Activated naive CD8-positive, alpha-beta T cell treated with anti-CD3 and anti-CD28 coated beads, Interleukin-2, amount 50 U/mL, for 16 hours (primary cell): ENCODE results near the gene CD3G.

Experiments used
- DNase-seq: peaks from one replicate; pipeline ENCODE4 v3.0.0-alpha.2; 2020; ENCODE audit warnings: low read depth, low spot score

Gene CD3G

DNA sequence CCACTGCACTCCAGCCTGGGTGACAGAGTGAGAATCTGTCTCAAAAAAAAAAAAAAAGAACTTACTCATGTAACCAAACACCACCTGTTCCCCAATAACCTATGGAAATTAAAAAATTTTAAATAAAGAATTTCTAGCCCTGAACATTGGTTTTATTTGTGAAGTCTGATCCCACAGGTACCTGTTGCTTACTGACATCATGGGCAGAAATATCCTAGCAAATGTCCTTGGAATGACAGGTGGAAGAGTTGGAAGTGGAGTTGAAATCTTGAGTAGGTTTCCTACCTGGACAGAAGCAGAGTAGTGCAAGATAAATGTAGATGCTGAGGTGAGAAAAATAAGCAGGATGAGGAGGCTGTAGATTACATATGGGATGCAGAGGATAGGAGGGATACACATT lies 18.9 kb upstream of the CD3G start:
- DNase-seq, result no peak

DNA sequence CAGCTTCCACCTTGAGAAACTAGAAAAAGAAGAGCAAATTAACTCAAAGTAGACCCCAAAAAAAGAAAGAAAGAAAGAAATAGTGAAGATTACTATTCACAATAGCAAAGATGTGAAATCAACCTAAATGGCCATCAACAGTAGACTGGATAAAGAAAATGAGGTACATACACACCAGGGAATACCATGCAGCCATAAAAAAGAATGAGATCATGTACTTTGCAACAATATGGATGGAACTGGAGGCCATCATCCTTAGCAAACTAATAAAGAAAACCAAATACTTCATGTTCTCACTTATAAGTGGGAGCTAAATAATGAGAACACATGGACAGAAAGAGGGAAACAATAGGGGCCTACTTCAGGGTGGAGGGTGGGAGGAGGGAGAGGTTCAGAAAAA lies 15.4 kb upstream of the CD3G start:
- no peak for DNase-seq

GRCh38 chr11:118334745-118335144 lies 9.4 kb upstream of the CD3G start:
- DNase-seq, result no peak

- DNase-seq, result peak; percentile 72
Measured at GRCh38 chr11:118338637-118339061, 5.5 kb upstream of the CD3G start.

DNA sequence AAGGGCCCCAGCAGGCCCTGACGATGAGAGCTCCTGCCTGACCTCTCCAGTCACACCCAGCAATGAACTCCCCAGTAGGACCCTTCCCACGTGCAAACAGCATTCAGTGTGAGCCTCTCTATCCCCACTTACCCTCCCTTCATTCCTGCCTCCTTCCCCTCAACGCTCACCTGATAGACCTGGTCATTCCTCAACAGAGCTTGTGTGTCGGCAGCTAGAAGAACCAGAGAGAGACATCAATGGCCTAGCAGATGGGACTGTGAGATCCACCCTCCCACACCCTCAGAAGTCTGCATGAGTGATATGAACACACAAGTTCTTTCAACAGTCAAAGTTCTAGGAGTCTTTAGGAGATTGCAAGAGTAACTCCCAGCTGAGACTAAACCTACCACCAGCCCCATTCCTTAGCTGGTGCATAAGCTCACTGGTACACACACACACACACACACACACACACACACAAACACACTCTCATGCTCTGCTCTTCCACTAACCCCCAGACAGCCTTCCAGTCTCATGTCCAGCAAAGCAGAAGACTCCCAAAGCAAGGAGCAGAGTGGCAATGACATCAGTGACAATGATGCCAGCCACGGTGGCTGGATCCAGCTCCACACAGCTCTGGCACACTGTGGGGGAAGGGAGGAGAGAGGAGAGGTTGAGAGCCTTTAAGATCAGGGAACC lies 4.7 kb upstream of the CD3G start:
- no peak for DNase-seq

DNA sequence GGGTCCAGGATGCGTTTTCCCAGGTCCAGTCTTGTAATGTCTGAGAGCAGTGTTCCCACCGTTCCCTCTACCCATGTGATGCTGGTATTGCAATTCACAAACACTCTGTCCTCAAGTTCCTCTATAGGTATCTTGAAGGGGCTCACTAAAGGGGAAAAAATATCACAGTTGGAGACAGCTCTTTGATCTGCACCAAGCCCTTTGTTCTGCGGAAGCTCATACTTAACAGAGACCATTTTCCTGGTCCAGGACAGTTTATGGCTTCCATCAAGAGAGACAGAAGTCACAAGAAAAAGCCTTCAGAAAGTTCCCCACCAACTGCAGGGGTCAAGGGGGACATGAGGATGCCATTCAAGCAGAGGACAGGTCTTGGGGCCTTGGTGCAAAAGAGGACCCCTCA lies 3.7 kb upstream of the CD3G start:
- DNase-seq, result no peak

- DNase-seq, result no peak
Measured at GRCh38 chr11:118341261-118341660, 2.9 kb upstream of the CD3G start.

GRCh38 chr11:118341815-118342489 lies 2.2 kb upstream of the CD3G start:
- no peak for DNase-seq

GRCh38 chr11:118342503-118343161 lies 1.5 kb upstream of the CD3G start, which contains the start of gene CD3D:
Gene CD3D (minus strand): TSS chr11:118342705. CDS start chr11:118342607, 98 bp downstream.
- peak; percentile 51 for DNase-seq

GRCh38 chr11:118343248-118343647 lies 896 bp upstream of the CD3G start:
- DNase-seq, result no peak

- DNase-seq, result no peak
Measured at GRCh38 chr11:118349475-118349874, 5.3 kb downstream of the CD3G start.

DNA sequence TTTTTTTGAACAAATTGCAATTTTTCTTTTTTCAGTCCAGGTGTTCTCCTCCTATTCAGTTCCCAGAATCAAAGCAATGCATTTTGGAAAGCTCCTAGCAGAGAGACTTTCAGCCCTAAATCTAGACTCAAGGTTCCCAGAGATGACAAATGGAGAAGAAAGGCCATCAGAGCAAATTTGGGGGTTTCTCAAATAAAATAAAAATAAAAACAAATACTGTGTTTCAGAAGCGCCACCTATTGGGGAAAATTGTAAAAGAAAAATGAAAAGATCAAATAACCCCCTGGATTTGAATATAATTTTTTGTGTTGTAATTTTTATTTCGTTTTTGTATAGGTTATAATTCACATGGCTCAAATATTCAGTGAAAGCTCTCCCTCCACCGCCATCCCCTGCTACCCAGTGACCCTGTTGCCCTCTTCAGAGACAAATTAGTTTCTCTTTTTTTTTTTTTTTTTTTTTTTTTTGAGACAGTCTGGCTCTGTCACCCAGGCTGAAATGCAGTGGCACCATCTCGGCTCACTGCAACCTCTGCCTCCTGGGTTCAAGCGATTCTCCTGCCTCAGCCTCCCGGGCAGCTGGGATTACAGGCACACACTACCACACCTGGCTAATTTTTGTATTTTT lies 9.1 kb downstream of the CD3G start:
- no peak for DNase-seq

DNA sequence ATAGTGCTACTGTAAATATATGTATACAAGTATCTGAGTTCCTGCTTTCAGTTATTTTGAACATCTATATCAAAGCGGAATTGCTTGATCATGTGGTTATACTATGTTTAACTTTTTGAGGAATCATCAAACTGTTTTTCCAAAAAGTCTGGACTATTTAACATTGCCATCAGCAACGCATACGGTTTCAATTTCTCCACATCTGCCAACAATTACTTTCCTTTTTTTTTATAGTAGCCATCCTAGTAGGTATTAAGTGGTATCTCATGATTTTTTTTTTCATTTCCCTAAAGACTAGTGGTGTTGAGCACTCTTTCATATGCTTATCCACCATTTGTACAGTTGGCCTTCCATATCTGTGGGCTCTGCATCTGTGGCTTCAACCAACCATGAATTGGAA lies 13.9 kb downstream of the CD3G start:
- DNase-seq, result no peak

DNA sequence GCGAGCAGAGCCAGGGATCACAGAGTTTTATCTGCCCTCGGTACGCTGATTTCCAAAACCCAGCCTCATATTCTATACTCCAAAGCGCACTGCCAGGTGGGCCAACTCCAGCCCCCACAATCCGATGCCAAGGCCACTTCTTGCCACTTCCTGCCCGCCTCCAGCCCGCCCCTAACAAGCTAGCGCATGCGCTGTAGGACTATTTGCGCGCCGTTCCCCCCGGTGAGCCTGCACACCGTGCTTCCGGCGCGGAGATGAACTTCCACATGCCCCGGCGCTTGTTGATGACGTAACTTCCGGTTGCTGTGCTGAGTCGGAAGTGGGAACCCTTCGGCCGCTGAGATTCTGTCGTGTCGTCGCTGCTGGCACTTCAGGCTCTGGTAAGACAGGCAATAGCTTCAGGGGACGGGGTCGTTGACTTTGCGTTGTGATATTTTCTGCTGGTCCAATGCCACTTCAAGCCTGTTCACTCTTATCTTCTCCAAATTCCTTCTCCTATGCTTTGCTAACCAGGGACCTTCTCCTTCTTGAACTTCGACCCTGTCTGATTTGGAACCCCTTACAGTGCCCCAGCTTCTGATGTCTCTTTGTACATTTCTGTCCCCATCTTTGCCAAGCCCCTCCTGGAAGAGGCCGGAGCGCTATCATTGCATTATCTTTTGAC lies 15.3 kb downstream of the CD3G start, which contains the start of gene UBE4A:
UBE4A (plus strand) TSS at position 306 of the 664 bp plus-strand sequence. CDS start 5,481 bp downstream, outside the sequence.
- peak; percentile 96 for DNase-seq

GRCh38 chr11:118364956-118365615 lies 20.9 kb downstream of the CD3G start:
- DNase-seq, result no peak

DNA sequence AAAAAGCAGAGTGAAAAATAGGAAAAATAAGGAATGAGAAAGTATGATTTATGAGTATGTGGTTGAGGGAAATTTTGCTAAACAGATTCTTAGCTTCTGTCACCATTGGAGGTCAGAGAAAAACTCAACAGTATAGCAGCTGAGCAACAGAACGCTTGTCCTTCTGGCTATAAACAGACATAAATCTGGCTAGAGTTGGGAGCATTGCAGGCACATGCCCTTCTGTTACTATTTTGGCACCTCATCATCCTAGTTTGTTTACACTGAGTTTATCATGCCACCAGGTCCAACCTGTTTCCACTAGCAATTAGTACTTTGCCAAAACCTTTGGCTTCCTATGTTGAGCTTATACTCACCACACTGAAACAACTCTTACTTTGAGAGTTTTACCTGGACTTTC lies 22.1 kb downstream of the CD3G start:
- DNase-seq, result no peak

DNA sequence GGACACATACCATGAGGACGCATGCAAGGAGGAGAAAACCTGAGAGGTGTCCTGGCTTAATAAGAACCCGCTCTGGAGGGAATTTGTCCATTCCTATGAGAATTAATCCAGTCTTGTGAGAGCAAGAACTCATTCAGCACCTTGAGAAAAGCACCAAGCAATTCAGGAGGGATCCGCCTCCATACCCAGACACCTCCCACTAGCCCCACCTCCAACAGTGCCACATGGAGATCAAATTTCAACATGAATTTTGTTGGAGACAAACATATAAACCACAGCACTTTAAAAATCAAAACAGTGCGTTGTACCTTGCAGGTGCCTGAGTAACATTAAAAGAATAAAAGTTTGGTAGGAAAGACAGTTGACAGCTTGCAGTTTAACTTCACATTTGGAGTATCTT lies 26.6 kb downstream of the CD3G start:
- DNase-seq, result no peak

- no peak for DNase-seq
Measured at GRCh38 chr11:118373263-118373662, 29.1 kb downstream of the CD3G start.

- DNase-seq, result no peak
Measured at GRCh38 chr11:118373871-118374270, 29.7 kb downstream of the CD3G start.

DNA sequence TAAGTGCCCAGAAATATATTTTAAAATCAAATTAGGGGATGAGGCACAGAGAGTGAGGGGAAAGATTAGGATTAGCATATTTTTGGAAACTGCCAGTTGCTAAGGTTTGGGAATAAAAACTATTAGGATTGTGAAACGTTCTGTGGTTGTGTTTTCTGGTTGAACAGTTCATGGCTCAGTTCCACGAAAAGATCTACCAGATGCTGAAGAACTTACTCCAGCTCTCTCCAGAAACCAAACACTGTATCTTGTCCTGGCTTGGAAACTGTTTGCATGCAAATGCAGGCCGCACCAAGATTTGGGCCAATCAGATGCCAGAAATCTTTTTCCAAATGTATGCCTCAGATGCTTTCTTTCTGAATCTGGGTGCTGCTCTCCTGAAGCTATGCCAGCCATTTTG lies 30.6 kb downstream of the CD3G start:
- DNase-seq, result no peak

- no peak for DNase-seq
Measured at GRCh38 chr11:118375978-118376377, 31.8 kb downstream of the CD3G start.
